Coronary artery (tissue), 2 donors: ENCODE data around the gene PLA2G4B.

Experiments
- DNase-seq: peaks from one replicate; pipeline ENCODE4 v3.0.0-alpha.2; 2017; ENCODE audit warnings: low spot score
- H3K27ac ChIP-seq, 2 donors: fragments of 200-600 bp; sonication (generic); one replicate each; pipeline ENCODE4 v1.5.1; 2016 to 2019
- H3K4me3 ChIP-seq: fragments of 200-600 bp; sonication (generic); 2 replicates; pipeline ENCODE4 v1.5.1; 2016; ENCODE audit warnings: mild to moderate bottlenecking, moderate library complexity
- TF ChIP-seq, protein P1 (sequence below): fragments of 200-600 bp; sonication (generic); IDR thresholded peaks from one replicate; pipeline ENCODE4 v1.5.1; 2019; ENCODE audit warnings: antibody characterized with exemption

Gene PLA2G4B

DNA sequence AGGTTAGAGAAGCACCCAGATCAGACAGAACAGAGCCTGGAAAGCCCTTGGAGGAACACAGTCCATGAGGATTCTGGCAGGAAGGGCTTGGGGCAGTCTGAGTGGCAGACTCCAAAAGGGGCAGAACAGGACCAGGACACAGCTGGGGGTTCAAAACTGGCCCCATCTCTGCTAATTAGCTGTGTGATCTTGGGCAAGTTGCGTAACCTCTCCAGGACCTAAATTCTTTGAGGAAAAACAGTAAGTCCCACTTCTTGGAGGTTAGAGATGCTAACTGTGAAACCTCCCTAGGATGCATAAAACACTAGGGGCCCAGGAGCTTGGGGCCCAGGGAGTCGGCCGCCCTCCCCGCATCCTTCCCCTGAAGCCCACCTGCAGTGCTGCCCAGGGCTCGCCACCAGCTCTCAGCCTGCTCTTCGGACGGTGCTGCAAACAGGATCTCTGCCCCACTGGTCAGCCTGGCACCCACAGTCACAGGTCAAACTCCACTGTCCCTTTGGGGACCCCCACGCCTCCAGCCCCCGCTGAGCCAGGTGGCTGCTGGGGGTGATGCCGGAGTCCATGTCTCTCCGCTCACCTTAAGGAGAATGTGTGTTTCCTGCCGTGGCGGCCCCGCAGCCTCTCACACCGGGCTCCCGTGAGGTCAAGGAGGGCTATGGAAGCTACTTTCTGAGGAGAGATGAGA lies 12.0 kb downstream of the PLA2G4B start:
- Histone ChIP-seq H3K27ac (no peak overlapping the region), H3K4me3 (no peak overlapping the region)
- no peak for DNase-seq
- TF ChIP-seq, protein P1, sequence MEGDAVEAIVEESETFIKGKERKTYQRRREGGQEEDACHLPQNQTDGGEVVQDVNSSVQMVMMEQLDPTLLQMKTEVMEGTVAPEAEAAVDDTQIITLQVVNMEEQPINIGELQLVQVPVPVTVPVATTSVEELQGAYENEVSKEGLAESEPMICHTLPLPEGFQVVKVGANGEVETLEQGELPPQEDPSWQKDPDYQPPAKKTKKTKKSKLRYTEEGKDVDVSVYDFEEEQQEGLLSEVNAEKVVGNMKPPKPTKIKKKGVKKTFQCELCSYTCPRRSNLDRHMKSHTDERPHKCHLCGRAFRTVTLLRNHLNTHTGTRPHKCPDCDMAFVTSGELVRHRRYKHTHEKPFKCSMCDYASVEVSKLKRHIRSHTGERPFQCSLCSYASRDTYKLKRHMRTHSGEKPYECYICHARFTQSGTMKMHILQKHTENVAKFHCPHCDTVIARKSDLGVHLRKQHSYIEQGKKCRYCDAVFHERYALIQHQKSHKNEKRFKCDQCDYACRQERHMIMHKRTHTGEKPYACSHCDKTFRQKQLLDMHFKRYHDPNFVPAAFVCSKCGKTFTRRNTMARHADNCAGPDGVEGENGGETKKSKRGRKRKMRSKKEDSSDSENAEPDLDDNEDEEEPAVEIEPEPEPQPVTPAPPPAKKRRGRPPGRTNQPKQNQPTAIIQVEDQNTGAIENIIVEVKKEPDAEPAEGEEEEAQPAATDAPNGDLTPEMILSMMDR = no peak

DNA sequence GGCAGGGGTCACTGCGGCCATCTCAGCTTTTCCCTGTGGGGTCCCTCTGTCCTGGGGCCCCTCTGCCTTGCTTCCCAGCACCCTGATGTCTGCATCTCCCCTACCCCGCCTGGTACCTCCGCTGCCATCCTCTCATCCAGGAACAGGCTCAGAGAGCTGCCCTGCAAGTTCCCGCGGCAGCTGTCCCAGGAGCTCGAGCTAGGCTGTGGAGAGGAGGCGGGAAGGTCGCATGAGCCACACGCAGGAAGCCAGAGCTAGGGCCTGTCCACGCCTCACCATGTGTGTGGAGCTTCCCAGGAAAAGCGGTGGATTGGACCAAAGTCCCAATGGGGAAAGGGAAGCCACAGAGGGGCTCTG lies 12.5 kb downstream of the PLA2G4B start:
- no peak for DNase-seq

DNA sequence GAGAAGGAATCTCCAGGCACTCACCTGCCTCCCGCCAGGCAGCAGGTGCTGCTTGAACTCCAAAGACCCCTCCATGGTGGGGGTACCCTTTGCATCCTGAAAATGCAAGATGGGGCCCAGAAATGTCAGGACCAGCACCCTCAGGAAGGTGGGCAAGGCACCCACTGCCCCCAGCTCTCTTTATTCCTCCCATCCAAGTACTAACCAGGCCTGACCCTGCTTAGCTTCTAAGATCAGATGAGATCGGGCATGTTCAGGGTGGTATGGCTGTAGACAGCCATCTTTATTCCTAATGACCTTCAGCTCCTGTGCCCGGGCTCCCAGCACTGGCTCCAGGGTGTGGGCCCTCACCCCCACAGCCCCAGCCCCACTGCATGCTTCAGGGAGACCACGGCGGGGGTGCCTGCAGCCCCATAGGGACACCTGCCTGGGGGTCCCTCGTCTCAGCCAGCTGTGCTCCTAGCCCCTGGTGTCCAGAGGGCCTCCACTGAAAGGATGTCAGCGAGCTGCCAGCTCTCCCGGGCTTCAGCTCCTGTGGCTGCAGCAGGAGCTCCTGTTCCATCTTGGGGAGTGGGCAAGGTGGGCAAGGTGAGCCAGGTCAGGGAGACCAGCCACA lies 13.2 kb downstream of the PLA2G4B start:
- no peak for DNase-seq
- Histone ChIP-seq H3K27ac (no peak overlapping the region), H3K4me3 (no peak overlapping the region)
- TF ChIP-seq, protein P1 = no peak

More for the DNA sequence above, 12.5 kb downstream of the PLA2G4B start:
- Histone ChIP-seq H3K4me3 (no peak overlapping the region), H3K27ac (no peak overlapping the region)
- TF ChIP-seq, protein P1 = no peak

DNA sequence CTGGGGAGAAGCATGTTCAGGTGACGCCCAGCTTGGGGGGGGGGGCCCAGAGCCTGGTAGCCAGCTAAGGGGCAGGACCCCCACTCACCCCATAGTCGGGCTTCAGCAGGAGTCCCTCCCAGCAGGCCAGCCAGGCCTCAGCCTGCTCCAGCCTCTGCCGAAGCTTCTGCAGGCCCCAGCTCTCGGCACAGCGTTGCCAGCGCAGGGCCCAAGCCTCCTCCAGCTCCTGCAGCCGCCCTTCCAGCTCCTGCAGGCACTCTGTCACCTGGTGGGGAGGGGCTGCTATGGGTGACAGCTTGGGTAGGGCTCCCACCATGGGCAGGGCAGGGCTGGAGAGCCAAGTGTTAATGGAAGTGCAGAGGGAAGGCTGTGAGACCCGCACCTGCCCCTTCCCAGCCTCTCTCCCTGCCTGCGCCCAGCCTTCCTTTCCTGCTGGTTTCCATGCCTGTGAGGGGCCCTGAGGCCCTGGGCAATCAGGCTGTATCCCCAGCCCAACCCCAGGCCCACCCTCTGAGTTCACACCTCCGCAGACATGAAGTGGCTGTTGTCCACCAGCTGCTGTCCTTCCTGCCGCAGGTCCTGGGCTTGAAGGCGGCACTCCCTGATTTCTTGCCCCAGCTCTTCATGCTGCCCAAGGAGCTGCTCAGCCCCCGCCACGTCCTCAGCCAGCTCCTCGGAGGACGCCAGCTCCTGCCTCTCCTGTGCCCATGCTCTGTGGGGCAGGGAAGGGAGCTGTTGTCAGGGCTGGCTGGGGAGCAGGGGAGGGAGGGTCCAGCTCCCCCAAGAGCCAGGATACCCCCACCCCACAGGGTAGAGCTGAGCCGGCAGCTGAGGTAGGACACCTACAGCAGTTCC lies 14.3 kb downstream of the PLA2G4B start:
- no peak overlapping the region for H3K27ac ChIP-seq
- no peak for DNase-seq
- TF ChIP-seq, protein P1 = no peak

DNA sequence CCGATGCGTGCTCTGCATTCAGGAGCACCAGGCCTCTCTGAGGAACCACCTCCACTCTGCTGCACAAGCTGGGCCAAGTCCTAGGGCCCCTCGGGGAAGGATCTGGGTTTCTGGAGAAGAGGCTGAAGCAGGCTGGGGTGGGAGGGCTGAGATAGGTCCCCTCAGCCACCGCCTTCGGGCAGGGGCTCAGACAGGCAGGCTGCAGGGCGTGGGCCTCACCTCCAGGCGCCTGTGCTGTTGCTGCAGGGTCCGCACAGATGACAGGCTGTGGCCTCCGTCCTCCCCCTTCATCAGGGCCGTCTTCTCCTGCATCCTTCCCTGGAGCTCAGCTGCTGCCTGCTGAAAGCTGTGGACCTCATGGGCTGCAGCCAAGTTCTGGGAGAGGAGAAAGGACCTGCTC lies 15.2 kb downstream of the PLA2G4B start:
- TF ChIP-seq, protein P1 = no peak
- Histone ChIP-seq H3K4me3 (no peak overlapping the region), H3K27ac (no peak overlapping the region)
- no peak for DNase-seq

More for the DNA sequence above, 14.3 kb downstream of the PLA2G4B start:
- no peak overlapping the region for H3K4me3 ChIP-seq

DNA sequence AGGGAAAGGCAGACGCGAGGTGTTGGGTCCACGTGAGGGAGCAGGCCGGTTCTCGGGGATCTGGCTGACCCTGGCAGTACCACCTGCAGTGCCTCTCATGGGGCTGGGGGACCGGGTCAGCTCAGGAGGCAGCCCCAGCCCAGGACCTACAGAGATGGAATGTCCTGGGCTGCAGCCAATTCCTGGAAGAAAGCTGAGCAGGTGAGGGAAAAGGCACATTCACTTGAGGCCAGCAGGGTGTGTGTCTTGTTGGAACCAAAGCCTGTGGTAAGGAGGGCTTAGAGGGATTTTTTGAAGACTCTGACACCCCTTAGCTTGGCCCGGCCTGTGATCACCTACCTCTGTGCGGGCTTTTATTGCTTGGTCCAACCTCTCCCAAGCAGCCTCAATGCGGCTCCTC lies 15.8 kb downstream of the PLA2G4B start:
- no peak overlapping the region for H3K4me3 ChIP-seq
- TF ChIP-seq, protein P1 = no peak
- no peak overlapping the region for H3K27ac ChIP-seq
- no peak for DNase-seq
